Measurements from ENCODE around the gene SLAMF1. TPM values are rescaled to one million over a fixed set of nuclear protein-coding genes. Genes with fewer than 3 reads are reported as not detected.

The SLAMF1 gene
- polyA plus RNA-seq, 4 donors, result 0.22 to 1.4 (median 0.57) TPM

DNA sequence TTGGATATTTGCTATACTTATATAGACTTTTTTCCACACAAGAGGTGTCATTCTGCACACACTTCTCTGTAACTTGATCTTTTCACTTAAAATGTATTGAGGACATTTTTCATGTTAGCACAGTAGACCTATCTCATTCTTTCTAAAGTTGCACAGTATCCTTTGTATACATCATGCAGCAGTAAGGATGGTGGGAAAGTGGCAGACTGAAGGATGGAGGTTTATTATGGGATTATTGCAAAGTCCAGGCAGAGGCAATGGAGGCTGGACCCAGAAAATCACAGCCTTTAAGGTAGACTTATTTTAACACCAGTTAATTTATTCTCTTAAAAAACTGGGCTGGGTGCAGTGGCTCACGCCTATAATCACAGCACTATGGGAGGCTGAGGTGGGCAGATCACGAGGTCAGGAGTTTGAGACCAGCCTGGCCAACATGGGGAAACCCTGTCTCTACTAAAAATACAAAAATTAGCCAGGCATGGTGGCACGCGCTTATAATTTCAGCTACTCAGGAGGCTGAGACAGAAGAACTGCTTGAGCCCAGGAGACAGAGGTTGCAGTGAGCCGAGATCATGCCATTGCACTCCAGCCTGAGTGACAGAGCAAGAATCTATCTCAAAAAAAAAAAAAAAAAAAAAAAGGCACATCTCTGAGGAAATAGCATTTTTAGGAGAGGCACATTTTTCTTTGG is 25.8 kb downstream of the SLAMF1 start:
- Histone ChIP-seq H3K36me3 (ENCODE audit: control insufficient read depth in 3 of 3, insufficient read depth in 2 of 3, low read depth in 1 of 3, low read length in 3 of 3) (no peaks in the 10 kb centered on the region), H3K4me3 (ENCODE audit: low read depth in 1 of 3, low read length in 3 of 3) (no peak overlapping the region), H3K9me3 (ENCODE audit: control insufficient read depth in 2 of 2, insufficient read depth in 1 of 2, low read depth in 1 of 2, low read length in 1 of 2) (no peaks in the 10 kb centered on the region), H3K4me1 (ENCODE audit: control insufficient read depth in 3 of 3, insufficient read depth in 2 of 3, low read depth in 1 of 3, low read length in 2 of 3) (peaks cover 0 to 3% (median 0%) of the 10 kb centered on the region in 3 donors), H3K27ac (ENCODE audit: low read depth in 1 of 3, low read length in 2 of 3) (peak overlapping the region in 1 of 3 donors; percentile 61), H3K27me3 (ENCODE audit: control insufficient read depth in 3 of 3, insufficient read depth in 3 of 3, low read length in 3 of 3) (no peaks in the 10 kb centered on the region)
- FAIRE-seq (no peak), DNase-seq (no peak)
- 89 to 91% (median 90%) methylated on average over 5 of the region's 5 CpGs for WGBS, 3 donors

DNA sequence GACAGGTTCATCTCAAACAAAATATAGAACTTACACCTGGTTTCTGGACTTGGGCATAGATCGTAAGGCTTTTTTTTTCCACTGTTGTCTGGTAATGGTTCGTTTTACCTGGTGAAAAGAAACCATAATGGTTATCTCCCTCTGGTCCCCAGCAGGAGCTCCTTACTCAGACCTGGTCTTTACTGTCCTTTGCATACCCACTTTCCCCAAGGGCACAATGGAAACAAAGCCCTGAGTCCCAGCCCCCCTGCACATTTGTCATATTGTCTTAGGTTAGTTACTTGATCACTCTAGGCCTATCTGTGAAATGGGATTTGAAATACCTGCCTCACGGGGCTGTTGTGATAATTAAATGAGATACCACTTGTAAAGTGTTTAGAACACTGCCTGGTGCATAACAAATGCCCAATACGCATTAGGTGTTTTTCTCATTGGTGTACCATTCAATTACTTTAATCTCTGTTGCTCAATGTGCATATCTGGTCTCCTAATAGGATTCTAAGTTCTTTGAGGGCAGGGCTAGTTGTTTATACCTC is 27.0 kb downstream of the SLAMF1 start:
- Histone ChIP-seq H3K36me3 (ENCODE audit: control insufficient read depth in 3 of 3, insufficient read depth in 2 of 3, low read depth in 1 of 3, low read length in 3 of 3) (no peaks in the 10 kb centered on the region), H3K9me3 (ENCODE audit: control insufficient read depth in 2 of 2, insufficient read depth in 1 of 2, low read depth in 1 of 2, low read length in 1 of 2) (no peaks in the 10 kb centered on the region), H3K4me1 (ENCODE audit: control insufficient read depth in 3 of 3, insufficient read depth in 2 of 3, low read depth in 1 of 3, low read length in 2 of 3) (peaks cover 0 to 3% (median 0%) of the 10 kb centered on the region in 3 donors), H3K27me3 (ENCODE audit: control insufficient read depth in 3 of 3, insufficient read depth in 3 of 3, low read length in 3 of 3) (no peaks in the 10 kb centered on the region), H3K4me3 (ENCODE audit: low read depth in 1 of 3, low read length in 3 of 3) (no peak overlapping the region), H3K27ac (ENCODE audit: low read depth in 1 of 3, low read length in 2 of 3) (no peak overlapping the region)
- 87 to 93% (median 90%) methylated on average over 4 of the region's 4 CpGs for WGBS, 3 donors
- FAIRE-seq (no peak), DNase-seq (no peak)

DNA sequence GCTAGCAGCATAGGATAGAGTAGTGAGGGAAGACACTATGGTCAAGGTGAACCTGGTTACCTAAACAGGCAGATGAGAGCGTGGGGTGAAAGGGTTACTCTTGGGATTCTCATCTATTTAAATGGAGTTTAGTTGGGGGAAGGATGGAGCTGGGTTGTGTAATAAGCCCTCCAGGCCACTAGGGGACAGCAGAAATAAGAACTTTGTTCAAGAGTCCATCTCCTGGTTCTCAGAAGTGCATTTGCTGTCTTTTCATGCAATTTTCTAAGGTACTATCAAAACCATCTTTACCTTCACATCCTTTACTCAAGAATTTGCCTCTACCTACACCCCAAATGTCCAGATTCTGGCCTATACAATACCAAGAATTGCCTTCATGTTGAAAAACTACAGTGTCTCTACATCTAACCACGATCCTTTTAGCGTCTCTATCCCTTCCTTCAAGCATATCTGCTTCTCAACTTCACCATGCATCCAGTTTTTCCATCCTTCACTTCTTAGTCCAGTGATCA is 28.0 kb downstream of the SLAMF1 start:
- H3K9me3 ChIP-seq (ENCODE audit: control insufficient read depth in 2 of 2, insufficient read depth in 1 of 2, low read depth in 1 of 2, low read length in 1 of 2), result no peaks in the 10 kb centered on the region
- 93 to 98% (median 93%) methylated on average over 3 of the region's 3 CpGs for WGBS, 3 donors
- no peak for FAIRE-seq

DNA sequence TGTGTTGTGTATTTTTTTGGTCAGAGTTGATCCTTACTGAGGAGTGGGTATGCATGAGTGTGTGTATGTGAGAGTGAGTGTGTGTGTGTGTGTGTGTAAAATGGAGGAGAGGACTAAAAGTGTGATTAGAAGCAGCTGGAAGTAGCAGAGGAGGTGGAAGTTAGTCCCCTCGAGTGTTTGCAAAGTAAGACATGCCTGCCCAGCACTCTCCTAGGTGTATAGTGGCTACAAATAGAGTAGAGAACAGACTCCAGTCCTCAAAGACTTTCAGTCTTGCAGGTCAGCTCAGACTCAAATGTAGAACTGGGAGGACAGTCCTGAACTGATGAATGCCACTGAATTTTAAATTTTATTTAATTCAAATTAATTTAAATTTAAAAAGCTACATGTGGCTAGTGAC is 28.5 kb downstream of the SLAMF1 start:
- no peak overlapping the region for H3K4me3 ChIP-seq (ENCODE audit: low read depth in 1 of 3, low read length in 3 of 3)
- no peaks in the 10 kb centered on the region for H3K27me3 ChIP-seq (ENCODE audit: control insufficient read depth in 3 of 3, insufficient read depth in 3 of 3, low read length in 3 of 3)
- DNase-seq (no peak), FAIRE-seq (no peak)
- H3K4me1 ChIP-seq (ENCODE audit: control insufficient read depth in 3 of 3, insufficient read depth in 2 of 3, low read depth in 1 of 3, low read length in 2 of 3), result no peaks in the 10 kb centered on the region
- H3K36me3 ChIP-seq (ENCODE audit: control insufficient read depth in 3 of 3, insufficient read depth in 2 of 3, low read depth in 1 of 3, low read length in 3 of 3), result no peaks in the 10 kb centered on the region
- 53 to 77% (median 65%) methylated on average over 1 of the region's 1 CpG for WGBS, 3 donors
- H3K9me3 ChIP-seq (ENCODE audit: control insufficient read depth in 2 of 2, insufficient read depth in 1 of 2, low read depth in 1 of 2, low read length in 1 of 2), result no peaks in the 10 kb centered on the region
- no peak overlapping the region for H3K27ac ChIP-seq (ENCODE audit: low read depth in 1 of 3, low read length in 2 of 3)

More for the DNA sequence above, 28.0 kb downstream of the SLAMF1 start:
- Histone ChIP-seq H3K36me3 (ENCODE audit: control insufficient read depth in 3 of 3, insufficient read depth in 2 of 3, low read depth in 1 of 3, low read length in 3 of 3) (no peaks in the 10 kb centered on the region), H3K27me3 (ENCODE audit: control insufficient read depth in 3 of 3, insufficient read depth in 3 of 3, low read length in 3 of 3) (no peaks in the 10 kb centered on the region), H3K4me3 (ENCODE audit: low read depth in 1 of 3, low read length in 3 of 3) (no peak overlapping the region), H3K4me1 (ENCODE audit: control insufficient read depth in 3 of 3, insufficient read depth in 2 of 3, low read depth in 1 of 3, low read length in 2 of 3) (peaks cover 0 to 1% (median 0%) of the 10 kb centered on the region in 3 donors), H3K27ac (ENCODE audit: low read depth in 1 of 3, low read length in 2 of 3) (no peak overlapping the region)
- DNase-seq, result no peak

DNA sequence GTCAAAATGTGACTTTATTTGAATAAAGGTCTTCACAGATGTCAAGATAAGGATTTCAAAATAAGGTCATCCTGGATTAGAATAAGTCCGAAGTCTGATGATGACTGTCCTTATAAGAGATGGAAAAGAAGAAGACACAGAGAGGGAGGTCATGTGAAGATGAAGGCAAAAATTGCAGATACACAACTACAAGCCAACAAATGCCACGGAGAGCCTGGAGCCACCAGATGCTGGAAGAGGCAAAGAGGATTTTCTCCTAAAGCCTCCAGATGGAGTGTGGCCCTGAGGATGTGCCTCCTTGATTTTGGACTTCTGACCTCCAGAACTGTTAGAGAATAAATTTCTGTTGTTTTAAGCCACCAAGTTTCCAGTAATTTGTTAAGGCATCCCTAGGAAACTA is 31.2 kb downstream of the SLAMF1 start:
- Histone ChIP-seq H3K36me3 (ENCODE audit: control insufficient read depth in 3 of 3, insufficient read depth in 2 of 3, low read depth in 1 of 3, low read length in 3 of 3) (no peaks in the 10 kb centered on the region), H3K27me3 (ENCODE audit: control insufficient read depth in 3 of 3, insufficient read depth in 3 of 3, low read length in 3 of 3) (no peaks in the 10 kb centered on the region), H3K9me3 (ENCODE audit: control insufficient read depth in 2 of 2, insufficient read depth in 1 of 2, low read depth in 1 of 2, low read length in 1 of 2) (no peaks in the 10 kb centered on the region), H3K4me3 (ENCODE audit: low read depth in 1 of 3, low read length in 3 of 3) (no peak overlapping the region), H3K27ac (ENCODE audit: low read depth in 1 of 3, low read length in 2 of 3) (no peak overlapping the region), H3K4me1 (ENCODE audit: control insufficient read depth in 3 of 3, insufficient read depth in 2 of 3, low read depth in 1 of 3, low read length in 2 of 3) (no peaks in the 10 kb centered on the region)
- 85 to 92% (median 86%) methylated on average over 2 of the region's 2 CpGs for WGBS, 3 donors
- DNase-seq, result no peak
- no peak for FAIRE-seq

DNA sequence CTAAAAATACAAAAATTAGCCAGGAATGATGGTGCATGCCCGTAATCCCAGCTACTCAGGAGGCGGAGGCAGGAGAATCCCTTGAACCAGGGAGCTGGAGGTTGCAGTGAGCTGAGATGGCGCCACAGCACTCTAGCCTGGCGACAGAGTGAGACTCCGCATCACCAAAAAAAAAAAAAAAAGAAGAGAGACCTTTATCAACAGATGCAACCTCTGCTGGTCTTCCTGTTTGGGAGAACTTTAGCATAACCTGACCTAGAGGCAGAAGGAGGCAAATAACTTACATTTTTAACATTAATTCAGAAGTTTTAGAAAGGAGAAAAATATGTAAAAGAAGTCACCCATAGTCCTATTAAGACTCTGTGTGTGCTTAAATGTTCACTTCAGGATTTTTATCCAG is 32.4 kb downstream of the SLAMF1 start:
- no peaks in the 10 kb centered on the region for H3K36me3 ChIP-seq (ENCODE audit: control insufficient read depth in 3 of 3, insufficient read depth in 2 of 3, low read depth in 1 of 3, low read length in 3 of 3)
- no peaks in the 10 kb centered on the region for H3K9me3 ChIP-seq (ENCODE audit: control insufficient read depth in 2 of 2, insufficient read depth in 1 of 2, low read depth in 1 of 2, low read length in 1 of 2)
- H3K4me1 ChIP-seq (ENCODE audit: control insufficient read depth in 3 of 3, insufficient read depth in 2 of 3, low read depth in 1 of 3, low read length in 2 of 3), result no peaks in the 10 kb centered on the region
- no peak overlapping the region for H3K27ac ChIP-seq (ENCODE audit: low read depth in 1 of 3, low read length in 2 of 3)
- no peak for DNase-seq
- H3K27me3 ChIP-seq (ENCODE audit: control insufficient read depth in 3 of 3, insufficient read depth in 3 of 3, low read length in 3 of 3), result no peaks in the 10 kb centered on the region
- no peak overlapping the region for H3K4me3 ChIP-seq (ENCODE audit: low read depth in 1 of 3, low read length in 3 of 3)
- no peak for FAIRE-seq
- 82 to 99% (median 88%) methylated on average over 5 of the region's 5 CpGs for WGBS, 3 donors

DNA sequence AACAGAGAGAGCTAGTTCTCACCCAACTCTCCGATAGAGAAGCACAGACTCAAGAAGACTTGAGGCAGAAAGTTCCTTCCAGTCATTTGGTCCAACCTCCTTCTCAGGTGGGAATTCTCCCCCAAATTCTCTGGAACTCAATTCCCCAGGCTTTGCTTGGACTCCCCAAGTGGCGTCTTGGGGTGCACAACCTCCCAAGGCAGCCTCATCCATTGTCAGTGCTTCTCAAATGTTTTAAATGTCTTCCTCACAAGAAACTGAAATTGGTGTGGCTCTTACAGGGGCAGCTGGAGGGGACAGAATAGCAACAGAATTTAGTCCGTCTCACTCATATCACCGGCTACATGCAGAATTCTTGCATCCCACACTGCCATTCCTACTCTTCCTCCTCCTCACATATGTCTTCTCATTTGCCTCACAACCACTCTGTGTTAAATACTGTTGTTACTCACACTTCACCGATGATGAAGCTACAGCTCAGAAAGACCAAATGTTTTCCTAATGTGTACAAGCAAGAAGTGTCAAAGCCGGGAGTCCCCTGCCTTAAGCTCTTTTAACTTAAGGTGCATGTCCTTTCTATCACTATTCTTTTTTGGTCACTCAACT is 34.1 kb downstream of the SLAMF1 start:
- WGBS, 3 donors, result 82 to 91% (median 85%) methylated on average over 6 of the region's 6 CpGs
- FAIRE-seq (no peak), DNase-seq (no peak)
- no peak overlapping the region for H3K27ac ChIP-seq (ENCODE audit: low read depth in 1 of 3, low read length in 2 of 3)
- H3K4me1 ChIP-seq (ENCODE audit: control insufficient read depth in 3 of 3, insufficient read depth in 2 of 3, low read depth in 1 of 3, low read length in 2 of 3), result no peaks in the 10 kb centered on the region
- no peak overlapping the region for H3K4me3 ChIP-seq (ENCODE audit: low read depth in 1 of 3, low read length in 3 of 3)
- no peaks in the 10 kb centered on the region for H3K36me3 ChIP-seq (ENCODE audit: control insufficient read depth in 3 of 3, insufficient read depth in 2 of 3, low read depth in 1 of 3, low read length in 3 of 3)
- H3K9me3 ChIP-seq (ENCODE audit: control insufficient read depth in 2 of 2, insufficient read depth in 1 of 2, low read depth in 1 of 2, low read length in 1 of 2), result no peaks in the 10 kb centered on the region
- H3K27me3 ChIP-seq (ENCODE audit: control insufficient read depth in 3 of 3, insufficient read depth in 3 of 3, low read length in 3 of 3), result no peaks in the 10 kb centered on the region

DNA sequence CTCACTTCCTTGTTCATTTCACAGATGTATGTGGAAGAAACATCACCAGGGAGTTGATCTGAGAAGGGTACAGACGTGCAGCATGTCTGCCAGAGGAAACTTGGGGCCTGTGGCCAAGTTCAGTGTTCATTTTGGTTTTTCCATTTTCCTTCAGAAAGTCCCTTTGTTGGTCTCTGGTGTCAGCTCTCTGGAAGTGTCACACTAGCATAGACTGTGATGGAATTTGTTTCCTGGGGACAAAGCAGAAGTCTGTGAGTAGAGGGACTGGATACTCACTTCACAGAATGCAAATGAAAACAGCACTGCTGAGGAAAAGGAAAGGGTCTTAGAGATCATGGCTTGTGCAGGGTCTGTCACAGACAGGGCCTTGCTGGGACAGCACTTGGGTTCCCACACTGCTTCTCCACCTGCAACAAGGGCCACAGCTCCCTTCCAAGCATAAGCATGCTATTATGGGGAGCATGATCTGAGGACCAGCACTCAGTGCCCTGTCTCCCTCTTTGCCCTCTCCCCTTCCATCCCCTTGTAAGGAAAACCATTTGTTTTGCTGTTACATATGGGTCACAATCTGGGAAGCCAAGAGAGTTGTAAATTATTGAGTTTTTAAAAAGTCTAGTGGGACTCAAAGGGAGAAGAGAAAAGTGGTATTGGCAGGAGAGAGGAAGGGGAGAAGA is 36.1 kb downstream of the SLAMF1 start:
- H3K4me1 ChIP-seq (ENCODE audit: control insufficient read depth in 3 of 3, insufficient read depth in 2 of 3, low read depth in 1 of 3, low read length in 2 of 3), result peaks cover 0 to 8% (median 2%) of the 10 kb centered on the region in 3 donors
- H3K9me3 ChIP-seq (ENCODE audit: control insufficient read depth in 2 of 2, insufficient read depth in 1 of 2, low read depth in 1 of 2, low read length in 1 of 2), result peaks cover 0 to under 1% of the 10 kb centered on the region in 2 donors
- no peak overlapping the region for H3K27ac ChIP-seq (ENCODE audit: low read depth in 1 of 3, low read length in 2 of 3)
- DNase-seq (no peak), FAIRE-seq (no peak)
- H3K36me3 ChIP-seq (ENCODE audit: control insufficient read depth in 3 of 3, insufficient read depth in 2 of 3, low read depth in 1 of 3, low read length in 3 of 3), result no peaks in the 10 kb centered on the region
- H3K27me3 ChIP-seq (ENCODE audit: control insufficient read depth in 3 of 3, insufficient read depth in 3 of 3, low read length in 3 of 3), result no peaks in the 10 kb centered on the region
- 17 to 39% (median 33%) methylated on average over 1 of the region's 1 CpG for WGBS, 3 donors
- no peak overlapping the region for H3K4me3 ChIP-seq (ENCODE audit: low read depth in 1 of 3, low read length in 3 of 3)

All from small intestine (tissue), 7 donors.